Measurements from ENCODE around the gene SMIM13.
A peak's percentile ranks its signal among the peaks of the same experiment; 100 is the strongest.

Gene SMIM13

GRCh38 chr6:11143394-11144371 lies 50.0 kb downstream of the SMIM13 start:
- no peak for TF ChIP-seq CTCF (IDR thresholded peaks at IDR 0.05; ENCODE audit: low read depth, low read length)
- DNase-seq (ENCODE audit: extremely low read depth, low read depth) = peak; percentile 41

- DNase-seq (ENCODE audit: extremely low read depth, low read depth) = peak; percentile 38
- peak; percentile 99 for TF ChIP-seq CTCF (IDR thresholded peaks at IDR 0.05; ENCODE audit: low read depth, low read length)
Measured at GRCh38 chr6:11144393-11144851, 50.8 kb downstream of the SMIM13 start.

GRCh38 chr6:11146117-11146826 lies 52.6 kb downstream of the SMIM13 start:
- no peak for DNase-seq (ENCODE audit: extremely low read depth, low read depth)
- TF ChIP-seq CTCF (IDR thresholded peaks at IDR 0.05; ENCODE audit: low read depth, low read length) = no peak

- no peak for DNase-seq (ENCODE audit: extremely low read depth, low read depth)
- TF ChIP-seq CTCF (IDR thresholded peaks at IDR 0.05; ENCODE audit: low read depth, low read length) = no peak
Measured at GRCh38 chr6:11149551-11149950, 55.9 kb downstream of the SMIM13 start.

- DNase-seq (ENCODE audit: extremely low read depth, low read depth) = no peak
- no peak for TF ChIP-seq CTCF (IDR thresholded peaks at IDR 0.05; ENCODE audit: low read depth, low read length)
Measured at GRCh38 chr6:11151488-11151887, 57.9 kb downstream of the SMIM13 start.

GRCh38 chr6:11152581-11152980 lies 58.9 kb downstream of the SMIM13 start:
- no peak for TF ChIP-seq CTCF (IDR thresholded peaks at IDR 0.05; ENCODE audit: low read depth, low read length)
- no peak for DNase-seq (ENCODE audit: extremely low read depth, low read depth)

- no peak for TF ChIP-seq CTCF (IDR thresholded peaks at IDR 0.05; ENCODE audit: low read depth, low read length)
- no peak for DNase-seq (ENCODE audit: extremely low read depth, low read depth)
Measured at GRCh38 chr6:11153447-11153846, 59.8 kb downstream of the SMIM13 start.

Data from AG09319 (cell line).